Sigmoid colon (tissue), 7 donors: ENCODE results near the gene ARID2. TPM values are rescaled to one million over a fixed set of nuclear protein-coding genes. Genes with fewer than 3 reads are reported as not detected.

Source experiments
- DNase-seq: peaks from one replicate; pipeline ENCODE4 v3.0.0-alpha.2; 2019
- H3K27ac ChIP-seq, 4 donors: fragments of 200-600 bp; sonication (generic); one replicate each; pipeline ENCODE4 v1.5.1; 2016 to 2019; ENCODE audit warnings: mild to moderate bottlenecking in 1 of 4
- H3K27me3 ChIP-seq, 3 donors: fragments of 200-600 bp; sonication (generic); one replicate each; pipeline ENCODE4 v1.5.1; 2019; ENCODE audit warnings: mild to moderate bottlenecking in 1 of 3
- H3K36me3 ChIP-seq, 4 donors: fragments of 200-600 bp; sonication (generic); one replicate each; pipeline ENCODE4 v1.5.1; 2016 to 2019
- H3K4me1 ChIP-seq, 4 donors: fragments of 200-600 bp; sonication (generic); one replicate each; pipeline ENCODE4 v1.5.1; 2017 to 2019
- H3K4me3 ChIP-seq, 4 donors: fragments of 200-600 bp; sonication (generic); one replicate each; pipeline ENCODE4 v1.5.1; 2017 to 2019; ENCODE audit warnings: mild to moderate bottlenecking in 2 of 4, moderate library complexity in 1 of 4
- H3K9me3 ChIP-seq, 4 donors: fragments of 200-600 bp in 3 of 4; sonication (generic) in 3 of 4; one replicate each; pipeline versions ENCODE4 v1.5.1 to v1.6.1; 2013 to 2019
- CTCF ChIP-seq, 4 experiments: fragments of 450-650 bp in 3 of 4; fragments of 200-600 bp in 1 of 4; IDR thresholded peaks; one replicate each; pipeline ENCODE4 v1.5.1; 2016 to 2019; ENCODE audit warnings: antibody characterized with exemption in 4 of 4, mild to moderate bottlenecking in 3 of 4, moderate library complexity in 2 of 4
- EP300 ChIP-seq, 4 donors: sonication (generic); formaldehyde crosslinking; IDR thresholded peaks; one replicate each; pipeline ENCODE4 v1.6.1; 2017; ENCODE audit warnings: antibody characterized with exemption in 4 of 4
- POLR2A ChIP-seq, 2 donors: fragments of 450-650 bp; IDR thresholded peaks; one replicate each; pipeline ENCODE4 v1.6.1; 2016; ENCODE audit warnings: antibody characterized with exemption in 2 of 2, mild to moderate bottlenecking in 2 of 2, moderate library complexity in 2 of 2
- POLR2AphosphoS5 ChIP-seq, 4 donors: sonication (generic); formaldehyde crosslinking; IDR thresholded peaks; one replicate each; pipeline ENCODE4 v1.6.1; 2017; ENCODE audit warnings: antibody characterized with exemption in 4 of 4
- WGBS, 2 donors: extraction: QIAGEN DNeasy Blood & Tissue Kit; methylation state at CpG; one replicate each; pipeline ENCODE4 v1.1.7; 2013; 5-methylcytosine and 5-hydroxymethylcytosine counted together
- intact Hi-C: fragments of 100-400 bp; cut with DNase I; formaldehyde crosslinking; loops from one replicate; pipeline ENCODE4 v1.15.1; 2023
- polyA plus RNA-seq, 3 donors: library from polyadenylated mRNA; stranded (reverse); fragments of 200-250 nt; gene quantifications; one replicate each; pipeline ENCODE4 v1.2.3, GENCODE V29; 2013
- total RNA-seq, 4 donors: library from RNA; depleted of rRNA; stranded (reverse); fragments of >200 nt; gene quantifications; one replicate each; pipeline ENCODE4 v1.1.0, GENCODE V29; 2016
- donor health status: healthy with polysubstance abuse.
- donor health status: Bipolar disorder and iron deficiency.
- donor health status: healthy.

Gene ARID2
- total RNA-seq (10 to 100 TPM; 31.0 to 42.4 (median 37.4) TPM), polyA plus RNA-seq (1 to 10 TPM; 3.2 to 6.5 (median 3.6) TPM)

DNA sequence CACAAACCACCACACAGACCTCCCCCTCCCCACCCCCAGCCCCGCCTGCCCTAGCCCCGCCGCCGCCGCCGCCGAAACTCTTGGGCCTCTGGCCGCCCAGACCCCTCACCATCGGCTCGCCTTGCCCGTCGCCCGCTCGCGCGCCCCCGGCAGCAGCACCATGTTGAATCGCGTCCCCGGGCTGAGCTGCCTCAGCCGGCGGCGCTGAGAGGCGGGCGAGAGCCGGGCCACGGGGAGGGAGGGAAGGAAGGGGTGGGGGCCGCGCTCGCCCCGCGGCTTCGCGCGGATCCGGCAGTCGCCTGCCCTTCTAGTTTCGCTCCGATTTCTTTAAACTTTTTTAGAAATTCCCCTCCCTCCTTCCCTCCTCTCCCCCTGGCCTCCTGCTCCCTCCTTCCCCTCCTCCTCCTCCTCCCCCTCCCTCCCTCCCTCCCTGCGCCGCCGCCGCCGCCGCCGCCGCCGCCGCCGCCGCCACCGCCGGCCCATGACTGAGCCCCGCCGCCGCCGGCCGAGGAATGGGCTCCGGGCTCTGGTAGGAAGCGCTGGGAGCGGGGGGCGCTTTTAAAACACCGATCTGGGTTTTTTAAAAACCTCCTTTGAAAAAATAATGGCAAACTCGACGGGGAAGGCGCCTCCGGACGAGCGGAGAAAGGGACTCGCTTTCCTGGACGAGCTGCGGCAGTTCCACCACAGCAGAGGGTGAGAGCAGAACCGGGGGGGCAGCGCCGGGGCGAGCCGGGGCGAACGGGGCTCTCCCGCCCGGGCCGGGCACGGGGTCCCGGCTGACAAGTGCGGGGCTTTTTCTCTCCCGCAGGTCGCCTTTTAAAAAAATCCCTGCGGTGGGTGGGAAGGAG lies at the start of gene ARID2:
Gene ARID2 (plus strand): TSS at position 474 of the 851 bp plus-strand sequence. CDS start 131 bp downstream, at position 605.
- H3K27ac ChIP-seq, result peak within 1 kb of the TSS; percentile 99 to 100 (median 99)
- peak within 1 kb of the TSS; percentile 69 to 97 (median 86) for H3K4me3 ChIP-seq
- no peaks in the 10 kb centered on the region for H3K36me3 ChIP-seq
- intact Hi-C loops, result loop anchor here (5.0 to 10.0 kb wide), 4 partner anchors 325 to 653 kb away; no protein-coding TSS in a partner anchor
- no peaks in the 10 kb centered on the region for H3K9me3 ChIP-seq
- peaks cover 0 to 52% (median 44%) of the 10 kb centered on the region in 4 donors for H3K4me1 ChIP-seq
- DNase-seq, result peak; percentile 86
- TF ChIP-seq CTCF (IDR thresholded peaks at IDR 0.05) (no peak), POLR2A (IDR thresholded peaks at IDR 0.05) (peak in 1 of 2 donors; percentile 13), POLR2AphosphoS5 (IDR thresholded peaks at IDR 0.05) (peak in 3 of 4 donors; percentile 29 to 54 (median 50))
- 1% methylated on average over 88 of the region's 88 CpGs for WGBS, 2 donors
- no peaks in the 10 kb centered on the region for H3K27me3 ChIP-seq

- H3K27me3 ChIP-seq, result no peaks in the 10 kb centered on the region
- no peak for DNase-seq
- H3K4me1 ChIP-seq, result no peaks in the 10 kb centered on the region
- no peak for TF ChIP-seq CTCF (IDR thresholded peaks at IDR 0.05)
- TF ChIP-seq POLR2AphosphoS5 (IDR thresholded peaks at IDR 0.05), result no peak
- TF ChIP-seq EP300 (IDR thresholded peaks at IDR 0.05), result no peak
- no peak for TF ChIP-seq POLR2A (IDR thresholded peaks at IDR 0.05)
- no peaks in the 10 kb centered on the region for H3K36me3 ChIP-seq
- no peak overlapping the region for H3K27ac ChIP-seq
- no peak overlapping the region for H3K4me3 ChIP-seq
- intact Hi-C loops, result no loop called here
- H3K9me3 ChIP-seq, result no peaks in the 10 kb centered on the region
These were observed 49.1 kb upstream of the ARID2 start for GRCh38 chr12:45680362-45680761.

DNA sequence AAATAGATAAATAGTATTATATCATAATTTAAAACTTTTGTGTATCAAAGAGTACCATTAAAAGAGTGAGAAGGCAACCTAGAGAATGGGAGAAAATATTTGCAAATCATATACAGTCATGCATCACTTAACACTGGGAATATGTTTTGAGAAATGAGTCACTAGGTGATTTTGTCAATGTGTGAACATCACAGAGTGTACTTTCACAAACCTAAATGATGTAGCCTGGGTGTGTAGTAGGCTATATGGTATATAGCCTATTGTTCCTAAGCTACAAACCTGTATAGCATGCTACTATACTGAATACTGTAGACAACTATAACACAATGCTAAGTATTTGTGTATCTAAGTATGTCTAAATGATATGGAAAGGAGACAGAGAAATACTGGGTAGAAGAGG lies 48.0 kb upstream of the ARID2 start:
- H3K4me3 ChIP-seq, result no peak overlapping the region
- intact Hi-C loops, result no loop called here
- DNase-seq, result no peak
- no peaks in the 10 kb centered on the region for H3K27me3 ChIP-seq
- no peaks in the 10 kb centered on the region for H3K9me3 ChIP-seq
- TF ChIP-seq POLR2AphosphoS5 (IDR thresholded peaks at IDR 0.05) (no peak), CTCF (IDR thresholded peaks at IDR 0.05) (no peak), EP300 (IDR thresholded peaks at IDR 0.05) (no peak), POLR2A (IDR thresholded peaks at IDR 0.05) (no peak)
- H3K4me1 ChIP-seq, result no peaks in the 10 kb centered on the region
- no peak overlapping the region for H3K27ac ChIP-seq
- H3K36me3 ChIP-seq, result no peaks in the 10 kb centered on the region

GRCh38 chr12:45685680-45686079 lies 43.8 kb upstream of the ARID2 start:
- Histone ChIP-seq H3K36me3 (no peaks in the 10 kb centered on the region), H3K27ac (no peak overlapping the region), H3K4me1 (peaks cover 0 to 2% (median under 1%) of the 10 kb centered on the region in 4 donors), H3K4me3 (no peak overlapping the region), H3K9me3 (no peaks in the 10 kb centered on the region), H3K27me3 (no peaks in the 10 kb centered on the region)
- WGBS, 2 donors, result 82% methylated on average over 1 of the region's 1 CpG
- TF ChIP-seq EP300 (IDR thresholded peaks at IDR 0.05) (no peak), POLR2AphosphoS5 (IDR thresholded peaks at IDR 0.05) (no peak), POLR2A (IDR thresholded peaks at IDR 0.05) (no peak), CTCF (IDR thresholded peaks at IDR 0.05) (no peak)
- intact Hi-C loops, result no loop called here
- no peak for DNase-seq
